Amniotic epithelial cell (primary cell): Measurements from ENCODE around the gene TLE4.

Experiments
- DNase-seq: peaks from one replicate; pipeline ENCODE4 v3.0.0-alpha.2; 2010; ENCODE audit warnings: low read depth

The TLE4 gene

GRCh38 chr9:79572032-79572607 lies 355 bp downstream of the TLE4 start:
- DNase-seq, result no peak

GRCh38 chr9:79572608-79573411 lies 1.0 kb downstream of the TLE4 start:
- DNase-seq, result peak; percentile 33

GRCh38 chr9:79573412-79573923 lies 1.7 kb downstream of the TLE4 start:
- DNase-seq, result no peak

- DNase-seq, result no peak
These were observed 2.4 kb downstream of the TLE4 start for GRCh38 chr9:79574136-79574535.

GRCh38 chr9:79574781-79575180 lies 3.0 kb downstream of the TLE4 start:
- no peak for DNase-seq

GRCh38 chr9:79575547-79575946 lies 3.8 kb downstream of the TLE4 start:
- no peak for DNase-seq

GRCh38 chr9:79577969-79578723 lies 6.4 kb downstream of the TLE4 start:
- DNase-seq, result no peak

- no peak for DNase-seq
These were observed 7.1 kb downstream of the TLE4 start for GRCh38 chr9:79578891-79579290.

- DNase-seq, result no peak
These were observed 7.9 kb downstream of the TLE4 start for GRCh38 chr9:79579624-79580023.

- no peak for DNase-seq
These were observed 8.3 kb downstream of the TLE4 start for GRCh38 chr9:79580055-79580454.

GRCh38 chr9:79581388-79581787 lies 9.6 kb downstream of the TLE4 start:
- DNase-seq, result peak; percentile 82

- DNase-seq, result peak; percentile 98
These were observed 10.0 kb downstream of the TLE4 start for GRCh38 chr9:79581794-79582193.

- peak; percentile 29 for DNase-seq
These were observed 12.3 kb downstream of the TLE4 start for GRCh38 chr9:79583952-79584654.

- no peak for DNase-seq
These were observed 12.9 kb downstream of the TLE4 start for GRCh38 chr9:79584655-79584982.

- DNase-seq, result no peak
These were observed 16.9 kb downstream of the TLE4 start for GRCh38 chr9:79588488-79589223.

GRCh38 chr9:79591458-79591857 lies 19.7 kb downstream of the TLE4 start:
- no peak for DNase-seq

GRCh38 chr9:79592726-79593493 lies 21.1 kb downstream of the TLE4 start:
- peak; percentile 40 for DNase-seq

- DNase-seq, result peak; percentile 48
These were observed 27.0 kb downstream of the TLE4 start for GRCh38 chr9:79598562-79599345.

- DNase-seq, result no peak
These were observed 28.7 kb downstream of the TLE4 start for GRCh38 chr9:79600466-79600865.
